Natural killer cell (primary cell): Measurements from ENCODE around the gene EXOC4. TPM values are rescaled to one million over a fixed set of nuclear protein-coding genes. Genes with fewer than 3 reads are reported as not detected.

Experiments used
- ATAC-seq, 3 donors: fragments of 150-1000 bp in 2 of 3; fragments of 200-7000 bp in 1 of 3; cut with Tn5 transposase; 1 replicate in 1 of 3; 2 replicates in 2 of 3; pipeline ENCODE4 v1.10.0; 2021; ENCODE audit warnings: mild to moderate bottlenecking in 2 of 3, moderate library complexity in 2 of 3
- DNase-seq, 2 donors: peaks; one replicate each; pipeline versions ENCODE4 v3.0.0 to v3.0.0-alpha.2; 2013 to 2021; ENCODE audit warnings: mixed read lengths in 1 of 2
- H3K27ac ChIP-seq: one replicate; pipeline ENCODE4 v1.5.1; 2013; ENCODE audit warnings: mild to moderate bottlenecking, low read length
- H3K27me3 ChIP-seq: one replicate; pipeline ENCODE4 v1.6.1; 2013; ENCODE audit warnings: low read length; ENCODE audit not compliant: control insufficient read depth, insufficient read depth
- H3K36me3 ChIP-seq: one replicate; pipeline ENCODE4 v1.6.1; 2013; ENCODE audit warnings: low read length; ENCODE audit not compliant: control insufficient read depth, insufficient read depth
- H3K4me1 ChIP-seq: one replicate; pipeline ENCODE4 v1.6.1; 2013; ENCODE audit warnings: low read length; ENCODE audit not compliant: control insufficient read depth, insufficient read depth
- H3K4me3 ChIP-seq: one replicate; pipeline ENCODE4 v1.5.1; 2013; ENCODE audit warnings: low read length
- H3K9me3 ChIP-seq: one replicate; pipeline ENCODE4 v1.6.1; 2013; ENCODE audit warnings: low read length; ENCODE audit not compliant: control insufficient read depth, insufficient read depth
- H3K27ac Mint-ChIP-seq, 2 donors: one replicate each; pipeline ENCODE4 v1.8.0; 2022; ENCODE audit warnings: mild to moderate bottlenecking in 2 of 2, mixed read lengths in 2 of 2, moderate library complexity in 1 of 2
- H3K27me3 Mint-ChIP-seq, 2 donors: one replicate each; pipeline ENCODE4 v1.8.0; 2022; ENCODE audit warnings: low read depth in 2 of 2, mixed read lengths in 2 of 2
- H3K36me3 Mint-ChIP-seq: one replicate; pipeline ENCODE4 v1.8.0; 2022; ENCODE audit warnings: mixed read lengths
- H3K4me1 Mint-ChIP-seq, 2 donors: one replicate each; pipeline ENCODE4 v1.8.0; 2022; ENCODE audit warnings: mixed read lengths in 2 of 2
- H3K4me3 Mint-ChIP-seq: one replicate; pipeline ENCODE4 v1.8.0; 2022; ENCODE audit warnings: mild to moderate bottlenecking, moderate library complexity, mixed read lengths
- H3K9me3 Mint-ChIP-seq, 2 donors: one replicate each; pipeline ENCODE4 v1.8.0; 2022; ENCODE audit warnings: mixed read lengths in 2 of 2
- WGBS: methylation state at CpG from one replicate; pipeline ENCODE4 v1.1.7; 2013; ENCODE audit warnings: missing lambda C conversion rate; ENCODE audit not compliant: insufficient coverage; 5-methylcytosine and 5-hydroxymethylcytosine counted together
- intact Hi-C: fragments of 100-400 bp; cut with micrococcal nuclease; formaldehyde crosslinking; loops from one replicate; pipeline ENCODE4 v1.14.2; 2022
- total RNA-seq, 4 donors: library from RNA; stranded (reverse); fragments of 120-200 nt in 1 of 4; gene quantifications; one replicate each; pipeline versions ENCODE4 v1.2.3 to v1.2.4, GENCODE V29; 2013 to 2022
- TF ChIP-seq, protein P1 (sequence below): fragments of 200-600 bp; IDR thresholded peaks from one replicate; pipeline ENCODE4 v1.8.0; 2022; ENCODE audit warnings: antibody characterized with exemption

The EXOC4 gene
- total RNA-seq, 3 donors from 2014 or later (not counting 1 experiment from before 2014, with no cell fraction given) = 105 to 148 (median 123) TPM

GRCh38 chr7:133633055-133633454 is 380.2 kb downstream of the EXOC4 start:
- Mint-ChIP-seq H3K27me3 (no peaks in the 10 kb centered on the region), H3K4me3 (no peak overlapping the region), H3K36me3 (no peaks in the 10 kb centered on the region), H3K4me1 (peaks cover 9 to 11% of the 10 kb centered on the region in 2 donors), H3K9me3 (no peaks in the 10 kb centered on the region), H3K27ac (no peak overlapping the region)
- TF ChIP-seq, protein P1, sequence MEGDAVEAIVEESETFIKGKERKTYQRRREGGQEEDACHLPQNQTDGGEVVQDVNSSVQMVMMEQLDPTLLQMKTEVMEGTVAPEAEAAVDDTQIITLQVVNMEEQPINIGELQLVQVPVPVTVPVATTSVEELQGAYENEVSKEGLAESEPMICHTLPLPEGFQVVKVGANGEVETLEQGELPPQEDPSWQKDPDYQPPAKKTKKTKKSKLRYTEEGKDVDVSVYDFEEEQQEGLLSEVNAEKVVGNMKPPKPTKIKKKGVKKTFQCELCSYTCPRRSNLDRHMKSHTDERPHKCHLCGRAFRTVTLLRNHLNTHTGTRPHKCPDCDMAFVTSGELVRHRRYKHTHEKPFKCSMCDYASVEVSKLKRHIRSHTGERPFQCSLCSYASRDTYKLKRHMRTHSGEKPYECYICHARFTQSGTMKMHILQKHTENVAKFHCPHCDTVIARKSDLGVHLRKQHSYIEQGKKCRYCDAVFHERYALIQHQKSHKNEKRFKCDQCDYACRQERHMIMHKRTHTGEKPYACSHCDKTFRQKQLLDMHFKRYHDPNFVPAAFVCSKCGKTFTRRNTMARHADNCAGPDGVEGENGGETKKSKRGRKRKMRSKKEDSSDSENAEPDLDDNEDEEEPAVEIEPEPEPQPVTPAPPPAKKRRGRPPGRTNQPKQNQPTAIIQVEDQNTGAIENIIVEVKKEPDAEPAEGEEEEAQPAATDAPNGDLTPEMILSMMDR = no peak
- Histone ChIP-seq H3K27me3 (no peaks in the 10 kb centered on the region), H3K9me3 (no peaks in the 10 kb centered on the region), H3K4me3 (no peak overlapping the region), H3K27ac (no peak overlapping the region), H3K4me1 (no peaks in the 10 kb centered on the region), H3K36me3 (peaks cover 12% of the 10 kb centered on the region)
- intact Hi-C loops = no loop called here
- ATAC-seq (no peak), DNase-seq (no peak)
- WGBS = no CpG with 5 or more reads among the region's 2 CpGs

GRCh38 chr7:133635541-133635940 is 382.7 kb downstream of the EXOC4 start:
- intact Hi-C loops = no loop called here
- Histone ChIP-seq H3K36me3 (peaks cover 6% of the 10 kb centered on the region), H3K9me3 (no peaks in the 10 kb centered on the region), H3K27ac (no peak overlapping the region), H3K27me3 (no peaks in the 10 kb centered on the region), H3K4me1 (no peaks in the 10 kb centered on the region), H3K4me3 (no peak overlapping the region)
- DNase-seq (no peak), ATAC-seq (no peak)
- Mint-ChIP-seq H3K27ac (no peak overlapping the region), H3K4me3 (no peak overlapping the region), H3K4me1 (peaks cover 9 to 11% of the 10 kb centered on the region in 2 donors), H3K36me3 (no peaks in the 10 kb centered on the region), H3K9me3 (no peaks in the 10 kb centered on the region), H3K27me3 (no peaks in the 10 kb centered on the region)
- TF ChIP-seq, protein P1 = no peak
- 91% methylated on average over 1 of the region's 1 CpG for WGBS

DNA sequence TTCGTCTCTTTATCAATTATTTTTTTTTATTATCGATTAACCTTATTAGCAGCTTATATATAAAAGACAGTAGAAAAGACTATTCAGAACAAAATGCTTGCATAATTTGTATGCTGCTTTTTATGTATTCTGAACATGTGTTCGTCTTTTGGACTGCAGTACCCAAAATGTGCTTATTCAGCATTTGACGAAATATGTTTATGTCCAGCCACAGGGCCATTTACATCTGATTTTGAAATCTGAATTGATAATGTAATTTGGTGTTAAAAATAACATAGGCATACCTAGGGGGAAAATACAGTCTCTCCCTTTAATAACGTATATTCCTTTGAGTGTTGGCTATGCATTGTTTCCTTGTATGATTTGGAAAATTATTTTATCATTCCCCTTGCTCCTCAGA is 386.0 kb downstream of the EXOC4 start:
- WGBS = 100% methylated on average over 2 of the region's 5 CpGs
- Mint-ChIP-seq H3K27me3 (no peaks in the 10 kb centered on the region), H3K36me3 (no peaks in the 10 kb centered on the region), H3K4me3 (no peak overlapping the region), H3K27ac (no peak overlapping the region), H3K4me1 (peaks cover 2 to 6% of the 10 kb centered on the region in 2 donors), H3K9me3 (no peaks in the 10 kb centered on the region)
- Histone ChIP-seq H3K9me3 (no peaks in the 10 kb centered on the region), H3K27ac (no peak overlapping the region), H3K4me3 (no peak overlapping the region), H3K4me1 (no peaks in the 10 kb centered on the region), H3K36me3 (no peaks in the 10 kb centered on the region), H3K27me3 (no peaks in the 10 kb centered on the region)
- TF ChIP-seq, protein P1 = no peak
- intact Hi-C loops = no loop called here
- DNase-seq (no peak), ATAC-seq (no peak)

DNA sequence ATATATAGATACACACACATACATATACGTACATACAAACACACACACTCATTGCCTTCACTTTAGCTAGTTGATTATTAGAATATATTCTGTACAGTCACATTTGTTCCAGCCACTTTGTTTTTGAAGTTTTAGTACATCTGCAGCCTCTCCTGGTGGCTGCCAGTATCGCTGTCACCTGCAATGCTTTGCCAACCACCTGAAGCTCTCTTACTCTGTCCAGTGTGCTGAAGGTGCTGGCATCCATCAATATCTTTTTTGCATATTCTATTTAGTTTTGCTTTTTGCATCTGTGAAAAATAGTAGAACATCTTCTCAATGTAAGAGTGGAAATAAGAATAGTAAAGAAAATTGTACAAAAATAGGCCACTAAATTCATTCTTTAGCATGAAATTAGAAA is 388.6 kb downstream of the EXOC4 start:
- no peaks in the 10 kb centered on the region for H3K27me3 Mint-ChIP-seq
- no peaks in the 10 kb centered on the region for H3K36me3 Mint-ChIP-seq
- intact Hi-C loops = no loop called here
- no peaks in the 10 kb centered on the region for H3K9me3 ChIP-seq
- H3K36me3 ChIP-seq = no peaks in the 10 kb centered on the region
- TF ChIP-seq, protein P1 = no peak
- no peak overlapping the region for H3K4me3 ChIP-seq
- peaks cover under 1 to 14% of the 10 kb centered on the region in 2 donors for H3K4me1 Mint-ChIP-seq
- H3K4me1 ChIP-seq = no peaks in the 10 kb centered on the region
- no peaks in the 10 kb centered on the region for H3K27me3 ChIP-seq
- no peaks in the 10 kb centered on the region for H3K9me3 Mint-ChIP-seq
- H3K27ac Mint-ChIP-seq = no peak overlapping the region
- no peak for ATAC-seq
- no peak overlapping the region for H3K4me3 Mint-ChIP-seq
- DNase-seq = no peak
- H3K27ac ChIP-seq = no peak overlapping the region
- 89% methylated on average over 1 of the region's 2 CpGs for WGBS
